CD4-positive, alpha-beta T cell treated with Interleukin-21 for 1 hour (primary cell): Measurements from ENCODE around the gene RAD51D.

Experiments used
- DNase-seq: peaks from one replicate; pipeline ENCODE4 v3.0.0-alpha.2; 2020

Gene RAD51D

DNA sequence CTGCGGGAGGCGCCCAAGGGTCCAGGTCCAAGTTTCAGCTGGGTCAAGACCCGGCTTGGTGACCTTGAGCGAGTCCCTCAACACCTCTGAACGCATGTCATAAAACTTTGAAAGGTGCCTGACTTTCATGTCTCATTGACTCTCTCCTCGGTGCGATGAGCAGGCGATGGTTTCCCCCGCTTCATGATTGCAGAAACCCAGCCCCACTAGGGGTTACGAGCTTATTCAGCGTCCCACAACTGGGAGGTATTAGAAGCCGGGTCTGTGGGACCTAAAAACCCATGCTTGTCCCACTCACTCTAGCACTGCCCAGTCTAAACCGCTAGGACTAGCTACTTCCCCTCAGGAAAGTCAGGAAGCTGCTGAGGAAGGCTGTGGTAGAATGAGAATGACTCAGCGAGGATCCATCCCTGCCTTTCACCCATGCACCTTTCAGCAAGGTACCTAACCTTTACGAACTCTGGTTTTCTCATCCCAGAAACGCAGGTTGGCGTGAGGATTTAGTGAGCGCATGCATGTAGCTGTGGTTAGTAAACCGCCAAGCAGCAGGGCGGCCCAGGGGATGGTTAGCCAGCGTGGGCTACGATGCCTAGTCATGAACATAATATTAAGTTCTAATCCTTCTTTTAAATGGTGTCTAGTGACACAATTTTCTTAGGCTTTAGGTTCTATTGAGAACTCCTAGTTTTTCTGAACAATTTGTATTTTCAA is 29.9 kb downstream of the RAD51D start:
- peak; percentile 40 for DNase-seq

GRCh38 chr17:35088881-35089585 is 30.6 kb downstream of the RAD51D start:
- DNase-seq: peak; percentile 93

DNA sequence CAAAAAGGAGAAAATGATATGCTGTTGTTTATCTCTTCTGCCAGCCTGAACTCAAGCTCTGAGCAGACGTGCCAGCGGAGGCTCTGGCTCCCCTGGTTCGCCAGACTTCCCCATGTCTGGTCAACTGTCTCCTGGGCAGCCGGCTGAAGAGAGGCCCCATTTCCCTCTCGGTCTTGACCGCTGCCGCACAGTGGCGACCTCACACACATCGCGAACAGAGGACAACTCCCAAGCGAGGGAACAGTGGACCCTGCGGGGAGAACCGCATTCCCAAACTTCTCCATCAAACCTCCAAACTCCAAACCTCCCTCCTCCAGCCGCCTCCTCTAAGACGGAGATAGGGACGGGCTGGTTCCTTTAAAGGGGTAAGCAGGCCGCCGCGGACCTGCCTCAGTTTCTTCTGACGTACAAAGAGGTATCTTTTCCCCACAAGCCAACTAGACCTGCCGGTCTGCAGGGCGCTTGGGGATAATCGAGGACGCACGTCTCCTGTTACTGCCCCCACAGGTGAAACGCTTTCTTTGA is 31.2 kb downstream of the RAD51D start:
- DNase-seq: no peak

- peak; percentile 57 for DNase-seq
Measured at GRCh38 chr17:35087731-35088355, 31.8 kb downstream of the RAD51D start.

DNA sequence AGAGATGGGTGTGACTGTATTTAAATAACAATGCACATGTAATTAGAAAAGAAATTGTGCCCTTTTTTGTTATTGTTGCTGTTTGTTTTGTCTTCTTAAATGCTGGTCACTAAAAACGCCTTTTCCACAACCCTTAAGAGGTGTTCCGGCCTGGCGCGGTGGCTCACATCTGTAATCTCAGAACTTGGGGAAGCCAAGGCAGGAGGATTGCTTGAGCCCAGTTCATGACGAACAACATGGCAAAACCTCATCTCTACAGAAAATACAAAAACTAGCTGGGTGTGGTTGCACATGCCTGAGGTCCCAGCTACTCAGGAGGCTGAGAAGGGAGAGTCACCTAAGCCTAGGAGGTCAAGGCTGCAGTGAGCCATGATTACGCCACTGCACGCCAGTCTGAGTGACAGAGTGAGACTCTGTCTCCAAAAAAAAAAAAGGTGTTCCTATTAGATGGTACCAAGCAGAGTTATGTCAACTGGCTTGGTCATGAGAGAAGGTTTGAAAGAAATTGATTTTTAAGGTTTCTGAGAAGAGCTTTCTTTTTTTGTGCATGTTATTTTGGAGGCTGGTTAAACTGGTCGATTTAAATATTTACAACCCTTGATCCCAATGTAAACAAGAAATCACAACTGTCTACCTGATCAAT is 32.6 kb downstream of the RAD51D start:
- no peak for DNase-seq

GRCh38 chr17:35086164-35086563 is 33.5 kb downstream of the RAD51D start:
- no peak for DNase-seq

DNA sequence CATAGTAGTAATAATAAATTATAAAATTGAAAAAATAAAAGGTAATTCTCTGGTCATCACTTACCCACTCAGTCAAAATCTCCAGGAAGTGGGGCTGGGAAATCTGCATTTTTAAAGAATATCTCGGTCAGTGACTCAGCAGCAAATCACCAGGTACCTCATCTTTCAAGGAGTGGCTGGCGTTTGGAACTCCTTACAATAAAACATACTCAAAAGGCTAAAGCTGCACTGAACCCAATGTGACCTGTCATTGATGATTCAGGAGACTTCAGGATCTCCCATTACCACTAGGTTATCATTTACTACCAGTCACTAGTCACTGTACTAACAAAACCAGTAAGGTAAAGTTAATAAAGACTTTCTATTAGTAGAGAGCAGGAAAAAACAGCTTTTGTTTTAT is 34.7 kb downstream of the RAD51D start:
- DNase-seq: no peak

GRCh38 chr17:35083071-35083470 is 36.6 kb downstream of the RAD51D start:
- DNase-seq: no peak

- DNase-seq: peak; percentile 41
Measured at GRCh38 chr17:35082073-35082657, 37.5 kb downstream of the RAD51D start.

- no peak for DNase-seq
Measured at GRCh38 chr17:35081638-35082037, 38.0 kb downstream of the RAD51D start.

DNA sequence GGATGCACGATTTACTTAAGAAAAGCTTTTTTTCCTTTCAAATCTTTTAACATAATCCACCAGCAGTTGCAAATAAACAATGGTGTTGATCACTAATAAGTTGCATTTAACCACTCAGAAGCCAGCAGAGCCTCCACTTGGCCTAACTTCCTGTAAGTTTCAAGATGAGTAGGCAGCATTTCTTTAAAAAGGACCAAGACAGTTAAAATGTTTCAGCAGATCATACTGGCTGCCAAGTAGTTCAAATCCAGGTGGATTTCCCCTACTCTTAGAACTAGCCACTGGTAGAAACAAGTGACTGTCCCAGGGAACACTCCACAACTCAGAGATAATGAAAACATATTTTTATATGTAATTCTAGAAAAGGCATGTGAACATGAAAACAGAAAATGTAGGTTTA is 39.1 kb downstream of the RAD51D start:
- DNase-seq: no peak

- no peak for DNase-seq
Measured at GRCh38 chr17:35079547-35080423, 39.9 kb downstream of the RAD51D start.

GRCh38 chr17:35076874-35077273 is 42.8 kb downstream of the RAD51D start:
- DNase-seq: no peak

- DNase-seq: no peak
Measured at GRCh38 chr17:35074711-35075707, 44.7 kb downstream of the RAD51D start.

DNA sequence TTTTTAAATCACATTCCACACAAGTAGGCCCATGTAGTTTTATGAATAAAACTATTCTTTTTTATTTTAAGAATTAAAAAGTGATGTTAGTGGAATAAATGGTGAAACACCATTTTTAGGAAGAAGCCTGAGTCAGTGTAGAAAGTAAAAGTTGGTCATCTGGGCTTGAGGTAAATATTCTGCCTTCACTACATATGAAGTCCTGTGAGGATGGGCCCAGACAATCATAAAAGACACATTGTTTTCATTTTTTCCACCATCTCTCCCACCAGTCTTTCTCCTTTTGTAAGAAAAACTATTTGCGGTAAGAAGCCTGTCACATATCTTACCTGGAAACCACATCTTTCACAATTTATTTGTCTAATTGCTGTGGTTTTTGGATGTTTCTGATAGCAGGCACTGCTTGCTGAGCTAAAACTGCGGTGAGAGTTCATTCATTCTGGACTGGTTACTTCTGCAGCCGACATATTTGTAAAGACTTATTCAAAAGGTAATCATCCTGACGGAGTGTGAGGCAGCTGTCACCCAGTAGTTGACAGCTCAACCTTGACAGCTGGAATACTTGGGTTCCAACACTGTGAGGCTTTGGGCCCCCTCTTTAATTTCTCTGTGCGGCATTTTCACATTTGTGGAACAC is 45.6 kb downstream of the RAD51D start:
- peak; percentile 45 for DNase-seq

- DNase-seq: peak; percentile 55
Measured at GRCh38 chr17:35073183-35073790, 46.4 kb downstream of the RAD51D start.

DNA sequence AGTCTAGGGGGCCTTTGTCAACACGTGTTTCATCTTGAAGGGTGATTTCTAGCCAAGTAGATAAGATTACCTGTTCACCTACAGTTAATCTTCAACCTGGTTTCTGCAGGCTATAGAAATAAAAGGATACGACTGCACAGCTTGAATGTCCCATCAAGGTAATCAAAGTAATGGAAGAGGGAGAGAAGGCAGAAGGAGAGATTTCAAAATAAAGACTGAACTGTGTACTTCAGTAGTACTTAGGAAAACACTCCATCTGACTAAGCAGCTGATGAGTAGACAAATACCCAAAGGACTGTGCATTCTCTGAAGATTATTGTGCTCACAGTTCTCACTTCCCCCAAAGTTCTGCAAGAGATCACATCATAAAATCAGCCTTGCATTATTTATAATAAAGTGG is 50.3 kb downstream of the RAD51D start:
- DNase-seq: no peak

- no peak for DNase-seq
Measured at GRCh38 chr17:35068249-35068648, 51.4 kb downstream of the RAD51D start.

GRCh38 chr17:35065880-35066279 is 53.8 kb downstream of the RAD51D start:
- DNase-seq: no peak
